SU-DHL-6 (cell line): Measurements from ENCODE around the gene NOL3.

Source experiments
- H2AFZ ChIP-seq: fragments of 200-600 bp; sonication (generic); 2 replicates; pipeline ENCODE4 v1.6.1; 2014; ENCODE audit warnings: low read depth, mild to moderate bottlenecking, moderate library complexity, mixed read lengths, antibody characterized with exemption, low read length; ENCODE audit not compliant: severe bottlenecking
- H3F3A ChIP-seq: fragments of 200-600 bp; shearing (Covaris generic); 2 replicates; pipeline ENCODE4 v1.6.0; 2016; ENCODE audit warnings: antibody characterized with exemption, mild to moderate bottlenecking; ENCODE audit not compliant: insufficient read depth
- H3K27ac ChIP-seq: fragments of 200-600 bp; sonication (generic); 2 replicates; pipeline ENCODE4 v1.5.1; 2016; ENCODE audit warnings: low read depth, mild to moderate bottlenecking, low read length, moderate library complexity, mixed read lengths
- H3K27me3 ChIP-seq: fragments of 200-600 bp; sonication (generic), shearing (Covaris generic); 2 replicates; pipeline ENCODE4 v1.6.0; 2014; ENCODE audit warnings: mild to moderate bottlenecking, low read length
- H3K36me3 ChIP-seq: fragments of 200-600 bp; sonication (generic); 2 replicates; pipeline ENCODE4 v1.6.1; 2014; ENCODE audit warnings: mild to moderate bottlenecking, low read length, mixed read lengths
- H3K4me2 ChIP-seq: fragments of 300-600, 200-600 bp; shearing (Covaris generic), sonication (generic); 2 replicates; pipeline ENCODE4 v1.6.0; 2014; ENCODE audit warnings: low read length, low read depth, mild to moderate bottlenecking; ENCODE audit not compliant: poor library complexity, severe bottlenecking
- H3K4me3 ChIP-seq: fragments of 200-600 bp; sonication (generic); 2 replicates; pipeline ENCODE4 v1.5.1; 2014; ENCODE audit warnings: antibody characterized with exemption, low read length, mild to moderate bottlenecking, mixed read lengths; ENCODE audit not compliant: insufficient read depth, poor library complexity, severe bottlenecking
- H3K79me2 ChIP-seq: fragments of 200-600 bp; sonication (generic); 2 replicates; pipeline ENCODE4 v1.6.1; 2014; ENCODE audit warnings: mild to moderate bottlenecking, low read length, moderate library complexity; ENCODE audit not compliant: insufficient read depth
- H3K9ac ChIP-seq: fragments of 200-600 bp; sonication (generic); 2 replicates; pipeline ENCODE4 v1.7.0; 2014; ENCODE audit warnings: mild to moderate bottlenecking, low read length
- H3K9me2 ChIP-seq: fragments of 200-600 bp; sonication (generic); replicated peaks from 2 replicates; pipeline ENCODE4 v1.6.1; 2014; ENCODE audit warnings: low read length; ENCODE audit not compliant: insufficient read depth
- H3K9me3 ChIP-seq: fragments of 200-600 bp; sonication (generic); 2 replicates; pipeline ENCODE4 v1.6.1; 2014; ENCODE audit warnings: low read length, mixed read lengths; ENCODE audit not compliant: insufficient read depth
- H4K20me1 ChIP-seq: fragments of 200-600 bp; sonication (generic); 2 replicates; pipeline ENCODE4 v1.6.1; 2014; ENCODE audit warnings: low read depth, mild to moderate bottlenecking, antibody characterized with exemption, low read length, moderate library complexity, mixed read lengths
- EZH2phosphoT487 ChIP-seq: fragments of 200-600 bp; sonication (generic), shearing (Covaris generic); conservative IDR thresholded peaks from 2 replicates; pipeline ENCODE4 v1.6.1; 2018; ENCODE audit warnings: mild to moderate bottlenecking, antibody characterized with exemption, low read length, moderate library complexity, mixed read lengths
- TF ChIP-seq, protein P1 (sequence below): fragments of 200-600 bp; sonication (generic); IDR thresholded peaks from one replicate; pipeline ENCODE4 v1.5.1; 2017; ENCODE audit warnings: antibody characterized with exemption, mild to moderate bottlenecking, low read length, moderate library complexity; ENCODE audit not compliant: insufficient read depth, poor library complexity, severe bottlenecking

NOL3 gene

DNA sequence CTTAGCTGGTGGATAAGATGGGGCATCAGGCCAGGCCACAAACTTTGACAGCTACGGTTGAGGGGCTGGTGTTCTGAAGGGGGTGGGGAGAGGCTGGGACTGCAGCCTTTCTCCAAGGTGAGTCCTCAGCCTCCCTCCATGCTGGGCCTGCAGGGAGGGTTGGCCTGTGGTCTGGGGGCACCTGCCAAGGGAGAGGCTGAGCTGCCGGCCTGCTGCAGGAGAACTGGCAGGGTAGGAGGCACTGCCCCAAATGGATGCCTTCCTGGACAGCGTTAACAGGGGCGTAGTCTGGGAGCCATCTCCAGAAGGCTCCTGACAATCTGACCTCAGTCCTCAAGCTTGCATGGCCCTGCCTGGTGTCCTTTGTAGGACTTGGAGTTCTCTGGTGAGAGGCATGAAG, 33.7 kb downstream of the NOL3 start:
- Histone ChIP-seq H3K36me3 (no peaks in the 10 kb centered on the region), H4K20me1 (no peaks in the 10 kb centered on the region), H3K27me3 (no peaks in the 10 kb centered on the region), H3K9me2 (no peaks in the 10 kb centered on the region), H3K27ac (no peak overlapping the region), H2AFZ (no peak overlapping the region), H3K4me3 (no peak overlapping the region), H3K9ac (no peak overlapping the region), H3K4me2 (no peak overlapping the region), H3K9me3 (no peaks in the 10 kb centered on the region), H3K79me2 (no peaks in the 10 kb centered on the region), H3F3A (no peaks in the 10 kb centered on the region)
- no peak for TF ChIP-seq EZH2phosphoT487
- TF ChIP-seq, protein P1, sequence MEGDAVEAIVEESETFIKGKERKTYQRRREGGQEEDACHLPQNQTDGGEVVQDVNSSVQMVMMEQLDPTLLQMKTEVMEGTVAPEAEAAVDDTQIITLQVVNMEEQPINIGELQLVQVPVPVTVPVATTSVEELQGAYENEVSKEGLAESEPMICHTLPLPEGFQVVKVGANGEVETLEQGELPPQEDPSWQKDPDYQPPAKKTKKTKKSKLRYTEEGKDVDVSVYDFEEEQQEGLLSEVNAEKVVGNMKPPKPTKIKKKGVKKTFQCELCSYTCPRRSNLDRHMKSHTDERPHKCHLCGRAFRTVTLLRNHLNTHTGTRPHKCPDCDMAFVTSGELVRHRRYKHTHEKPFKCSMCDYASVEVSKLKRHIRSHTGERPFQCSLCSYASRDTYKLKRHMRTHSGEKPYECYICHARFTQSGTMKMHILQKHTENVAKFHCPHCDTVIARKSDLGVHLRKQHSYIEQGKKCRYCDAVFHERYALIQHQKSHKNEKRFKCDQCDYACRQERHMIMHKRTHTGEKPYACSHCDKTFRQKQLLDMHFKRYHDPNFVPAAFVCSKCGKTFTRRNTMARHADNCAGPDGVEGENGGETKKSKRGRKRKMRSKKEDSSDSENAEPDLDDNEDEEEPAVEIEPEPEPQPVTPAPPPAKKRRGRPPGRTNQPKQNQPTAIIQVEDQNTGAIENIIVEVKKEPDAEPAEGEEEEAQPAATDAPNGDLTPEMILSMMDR: no peak

DNA sequence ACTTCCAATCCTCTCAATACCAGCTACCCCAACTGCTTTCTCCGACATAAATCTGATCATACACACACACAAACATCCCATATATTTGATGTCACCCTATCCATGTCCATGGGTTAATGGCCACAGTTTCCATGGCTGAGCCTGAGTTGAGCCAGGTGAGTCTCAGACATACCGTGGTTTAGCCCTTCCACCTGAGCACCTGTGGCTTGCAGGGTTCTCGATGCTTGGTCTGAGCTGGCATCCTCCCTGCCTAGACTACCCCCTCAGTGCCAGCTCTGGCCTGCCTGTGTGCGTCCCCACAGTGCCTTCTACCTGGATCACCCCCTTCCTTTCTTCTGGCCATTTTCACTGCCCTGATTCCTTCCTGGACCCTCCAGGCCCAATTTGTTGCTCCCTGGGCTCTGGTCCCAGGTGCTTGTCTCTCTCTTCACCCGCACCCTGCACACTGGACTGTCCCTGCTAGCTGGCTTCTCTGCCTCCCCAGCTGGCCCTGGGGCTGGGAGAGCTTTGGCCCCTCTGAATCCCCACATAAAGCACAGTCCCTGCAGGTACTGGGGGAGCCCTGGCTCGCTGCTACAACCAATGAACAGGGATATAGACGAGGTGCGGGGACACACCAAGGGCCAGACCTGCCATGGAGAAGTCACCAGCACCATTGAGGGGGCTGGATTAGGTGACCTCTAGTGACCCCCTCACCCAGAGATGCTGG, 35.9 kb downstream of the NOL3 start:
- Histone ChIP-seq H3K9me2 (no peaks in the 10 kb centered on the region), H3K9me3 (no peaks in the 10 kb centered on the region), H3K4me3 (no peak overlapping the region), H3K27ac (no peak overlapping the region), H3K4me2 (no peak overlapping the region), H4K20me1 (no peaks in the 10 kb centered on the region), H3F3A (no peaks in the 10 kb centered on the region), H2AFZ (no peak overlapping the region), H3K79me2 (no peaks in the 10 kb centered on the region), H3K27me3 (no peaks in the 10 kb centered on the region), H3K9ac (no peak overlapping the region), H3K36me3 (no peaks in the 10 kb centered on the region)
- TF ChIP-seq, protein P1: no peak
- TF ChIP-seq EZH2phosphoT487: no peak

DNA sequence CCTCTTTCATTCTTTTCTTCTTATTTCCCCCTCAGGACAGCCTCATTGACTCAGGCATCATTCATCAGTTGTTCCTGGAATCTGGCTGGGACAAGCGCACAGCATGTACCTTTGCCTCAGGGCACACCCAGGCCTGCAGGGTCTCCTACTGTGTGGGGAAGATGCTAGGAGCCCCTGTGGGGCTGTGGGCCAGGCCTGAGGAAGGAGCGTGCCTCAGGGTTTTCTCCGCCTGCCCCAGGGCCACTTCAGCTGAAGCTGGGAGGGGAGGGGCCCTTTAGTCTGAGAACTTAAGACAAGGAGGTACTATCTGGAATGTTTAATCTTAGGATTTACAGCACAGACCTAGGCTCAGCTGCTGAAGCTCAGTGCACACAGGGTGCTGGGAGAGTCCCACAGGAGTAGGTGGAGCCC, 36.5 kb downstream of the NOL3 start:
- no peaks in the 10 kb centered on the region for H4K20me1 ChIP-seq
- no peaks in the 10 kb centered on the region for H3K36me3 ChIP-seq
- H3K79me2 ChIP-seq: no peaks in the 10 kb centered on the region
- no peaks in the 10 kb centered on the region for H3K27me3 ChIP-seq
- H3F3A ChIP-seq: no peaks in the 10 kb centered on the region
- TF ChIP-seq, protein P1: no peak
- no peak for TF ChIP-seq EZH2phosphoT487
- no peak overlapping the region for H2AFZ ChIP-seq
- H3K9ac ChIP-seq: no peak overlapping the region
- H3K27ac ChIP-seq: no peak overlapping the region
- H3K4me3 ChIP-seq: no peak overlapping the region
- H3K9me3 ChIP-seq: no peaks in the 10 kb centered on the region
- H3K4me2 ChIP-seq: no peak overlapping the region
- H3K9me2 ChIP-seq: no peaks in the 10 kb centered on the region
